Neural cell (in vitro differentiated cells): Measurements from ENCODE around the gene MMP15. TPM values are rescaled to one million over a fixed set of nuclear protein-coding genes. Genes with fewer than 3 reads are reported as not detected.

Experiments used
- H2AFZ ChIP-seq: fragments of 200-600, 300-800 bp; sonication (generic), shearing (Covaris generic); 2 replicates; pipeline ENCODE4 v1.6.0; 2014; ENCODE audit warnings: low read depth, mild to moderate bottlenecking, antibody characterized with exemption, low read length, moderate library complexity
- H3F3A ChIP-seq: fragments of 200-600 bp; shearing (Covaris generic); 2 replicates; pipeline ENCODE4 v1.6.1; 2016; ENCODE audit warnings: mild to moderate bottlenecking, moderate library complexity, mixed read lengths, antibody characterized with exemption, low read length; ENCODE audit not compliant: insufficient read depth, poor library complexity, severe bottlenecking
- H3K27ac ChIP-seq: fragments of 200-600, 300-800 bp; sonication (generic), shearing (Covaris generic); 2 replicates; pipeline ENCODE4 v1.5.1; 2014; ENCODE audit warnings: mild to moderate bottlenecking, low read length, moderate library complexity
- H3K27me3 ChIP-seq: fragments of 300-800, 200-600 bp; sonication (generic), shearing (Covaris generic); 2 replicates; pipeline ENCODE4 v1.6.0; 2014; ENCODE audit warnings: mild to moderate bottlenecking, low read depth, low read length, moderate library complexity; ENCODE audit not compliant: insufficient read depth
- H3K36me3 ChIP-seq: fragments of 300-800, 200-600 bp; sonication (generic), shearing (Covaris generic); 2 replicates; pipeline ENCODE4 v1.5.1; 2014; ENCODE audit warnings: mild to moderate bottlenecking, antibody characterized with exemption, low read length, moderate library complexity; ENCODE audit not compliant: insufficient read depth
- H3K4me2 ChIP-seq: fragments of 300-800, 200-600 bp; sonication (generic), shearing (Covaris generic); 2 replicates; pipeline ENCODE4 v1.6.0; 2014; ENCODE audit warnings: mild to moderate bottlenecking, low read length
- H3K4me3 ChIP-seq: fragments of 300-800, 200-600 bp; sonication (generic), shearing (Covaris generic); 2 replicates; pipeline ENCODE4 v1.5.1; 2014; ENCODE audit warnings: mild to moderate bottlenecking, low read length, moderate library complexity
- H3K79me2 ChIP-seq: fragments of 200-600 bp; shearing (Covaris generic); replicated peaks from 2 replicates; pipeline ENCODE4 v1.6.0; 2014; ENCODE audit warnings: mild to moderate bottlenecking, low read length, moderate library complexity; ENCODE audit not compliant: insufficient read depth
- H3K9ac ChIP-seq: fragments of 300-800, 200-600 bp; sonication (generic), shearing (Covaris generic); 2 replicates; pipeline ENCODE4 v1.6.1; 2016; ENCODE audit warnings: mild to moderate bottlenecking, low read length, mixed read lengths
- H3K9me2 ChIP-seq: fragments of 200-600 bp; shearing (Covaris generic); 2 replicates; pipeline ENCODE4 v1.6.1; 2016; ENCODE audit warnings: mild to moderate bottlenecking, low read length, mixed read lengths; ENCODE audit not compliant: insufficient read depth
- H3K9me3 ChIP-seq: fragments of 200-600, 300-800 bp; sonication (generic), shearing (Covaris generic); 2 replicates; pipeline ENCODE4 v1.6.1; 2016; ENCODE audit warnings: mild to moderate bottlenecking, mixed run types, low read length, moderate library complexity, mixed read lengths
- H4K20me1 ChIP-seq: fragments of 200-600 bp; shearing (Covaris generic); 2 replicates; pipeline ENCODE4 v1.6.1; 2016; ENCODE audit warnings: mild to moderate bottlenecking, mixed run types; ENCODE audit not compliant: insufficient read depth
- EP300 ChIP-seq: fragments of 450-650 bp; conservative IDR thresholded peaks from 2 replicates; pipeline ENCODE4 v1.6.1; 2014; ENCODE audit warnings: antibody characterized with exemption, mild to moderate bottlenecking, moderate library complexity; ENCODE audit not compliant: poor library complexity, severe bottlenecking
- EZH2 ChIP-seq: fragments of 200-600, 300-800 bp; shearing (Covaris generic), sonication (generic); IDR thresholded peaks from 2 replicates; pipeline ENCODE4 v1.6.1; 2014; ENCODE audit warnings: antibody characterized with exemption, low read length, borderline replicate concordance, mild to moderate bottlenecking; ENCODE audit not compliant: insufficient read depth, poor library complexity, severe bottlenecking
- MXI1 ChIP-seq: fragments of 450-650 bp; conservative IDR thresholded peaks from 2 replicates; pipeline ENCODE4 v1.6.1; 2014; ENCODE audit warnings: antibody characterized with exemption, mild to moderate bottlenecking; ENCODE audit not compliant: poor library complexity, severe bottlenecking
- POLR2AphosphoS5 ChIP-seq: IDR thresholded peaks from 2 replicates; pipeline ENCODE4 v1.6.1; 2012
- RAD21 ChIP-seq: fragments of 450-650 bp; conservative IDR thresholded peaks from 2 replicates; pipeline ENCODE4 v1.6.1; 2014; ENCODE audit warnings: antibody characterized with exemption, mild to moderate bottlenecking, moderate library complexity
- SMC3 ChIP-seq: fragments of 450-650 bp; conservative IDR thresholded peaks from 2 replicates; pipeline ENCODE4 v1.6.1; 2014; ENCODE audit warnings: antibody characterized with exemption, mild to moderate bottlenecking, moderate library complexity; ENCODE audit not compliant: poor library complexity
- TAF1 ChIP-seq: IDR thresholded peaks from 2 replicates; pipeline ENCODE4 v1.6.1; 2012; ENCODE audit warnings: low read depth
- polyA plus RNA-seq: library from polyadenylated mRNA; depleted of rRNA; stranded (reverse); fragments of >200 nt; gene quantifications from 2 replicates; pipeline ENCODE4 v1.2.3, GENCODE V29; 2014
- TF ChIP-seq, protein P1 (sequence below): IDR thresholded peaks from 2 replicates; pipeline ENCODE4 v1.6.1; 2012; ENCODE audit warnings: borderline replicate concordance
- TF ChIP-seq, protein P2 (sequence below): fragments of 450-650 bp; IDR thresholded peaks from 2 replicates; pipeline ENCODE4 v1.5.1; 2014; ENCODE audit warnings: antibody characterized with exemption, mild to moderate bottlenecking, moderate library complexity; ENCODE audit not compliant: poor library complexity, severe bottlenecking

The MMP15 gene
- polyA plus RNA-seq, 1 donor from 2014 or later = 18.5 TPM

DNA sequence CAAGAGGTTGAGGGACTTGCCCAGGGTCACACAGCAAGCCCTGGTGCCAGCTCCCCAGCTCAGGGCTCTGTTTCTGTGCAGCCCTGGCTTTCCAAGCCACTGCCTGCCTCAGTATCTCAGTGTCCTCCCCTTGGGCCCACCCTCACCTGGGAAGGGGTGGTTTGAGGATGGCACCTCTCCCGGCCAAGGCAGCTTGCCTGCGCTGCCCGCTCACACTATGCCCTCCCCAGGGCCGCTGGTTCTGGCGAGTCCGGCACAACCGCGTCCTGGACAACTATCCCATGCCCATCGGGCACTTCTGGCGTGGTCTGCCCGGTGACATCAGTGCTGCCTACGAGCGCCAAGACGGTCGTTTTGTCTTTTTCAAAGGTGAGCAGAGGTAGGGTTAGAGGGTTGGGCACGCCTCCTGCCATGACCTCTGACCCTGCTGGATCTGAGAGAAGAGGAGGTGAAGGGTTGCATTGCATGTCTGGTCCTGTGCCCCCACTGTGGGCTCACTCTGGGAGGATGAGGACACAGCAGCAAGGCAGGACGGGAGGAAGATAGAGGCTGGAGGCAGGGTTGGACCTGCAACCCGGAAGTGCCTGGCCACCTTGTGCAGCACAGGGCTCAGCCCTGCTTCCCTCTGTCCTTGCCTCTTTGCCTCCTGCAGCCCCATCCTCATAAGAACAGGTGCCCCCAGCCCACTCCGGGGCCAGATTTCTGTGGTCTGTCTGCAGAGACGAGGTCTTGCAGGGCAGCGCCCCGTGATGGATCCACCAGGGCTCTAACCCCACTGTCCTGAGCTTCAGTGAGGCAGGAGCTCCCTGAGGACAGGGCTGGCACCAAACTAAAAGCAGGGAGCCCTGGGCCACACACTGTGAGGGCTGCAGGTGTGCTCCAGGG is 16.7 kb downstream of the MMP15 start:
- Histone ChIP-seq H3K9me2 (no peaks in the 10 kb centered on the region), H3K27ac (no peak overlapping the region), H3K4me3 (no peak overlapping the region), H4K20me1 (no peaks in the 10 kb centered on the region), H3K9me3 (no peaks in the 10 kb centered on the region), H3K27me3 (no peaks in the 10 kb centered on the region), H2AFZ (no peak overlapping the region), H3K9ac (no peak overlapping the region), H3K4me2 (no peak overlapping the region), H3K36me3 (no peaks in the 10 kb centered on the region), H3F3A (no peaks in the 10 kb centered on the region), H3K79me2 (no peaks in the 10 kb centered on the region)
- TF ChIP-seq TAF1 = no peak
- TF ChIP-seq EZH2 = no peak
- no peak for TF ChIP-seq MXI1
- TF ChIP-seq, protein P1, sequence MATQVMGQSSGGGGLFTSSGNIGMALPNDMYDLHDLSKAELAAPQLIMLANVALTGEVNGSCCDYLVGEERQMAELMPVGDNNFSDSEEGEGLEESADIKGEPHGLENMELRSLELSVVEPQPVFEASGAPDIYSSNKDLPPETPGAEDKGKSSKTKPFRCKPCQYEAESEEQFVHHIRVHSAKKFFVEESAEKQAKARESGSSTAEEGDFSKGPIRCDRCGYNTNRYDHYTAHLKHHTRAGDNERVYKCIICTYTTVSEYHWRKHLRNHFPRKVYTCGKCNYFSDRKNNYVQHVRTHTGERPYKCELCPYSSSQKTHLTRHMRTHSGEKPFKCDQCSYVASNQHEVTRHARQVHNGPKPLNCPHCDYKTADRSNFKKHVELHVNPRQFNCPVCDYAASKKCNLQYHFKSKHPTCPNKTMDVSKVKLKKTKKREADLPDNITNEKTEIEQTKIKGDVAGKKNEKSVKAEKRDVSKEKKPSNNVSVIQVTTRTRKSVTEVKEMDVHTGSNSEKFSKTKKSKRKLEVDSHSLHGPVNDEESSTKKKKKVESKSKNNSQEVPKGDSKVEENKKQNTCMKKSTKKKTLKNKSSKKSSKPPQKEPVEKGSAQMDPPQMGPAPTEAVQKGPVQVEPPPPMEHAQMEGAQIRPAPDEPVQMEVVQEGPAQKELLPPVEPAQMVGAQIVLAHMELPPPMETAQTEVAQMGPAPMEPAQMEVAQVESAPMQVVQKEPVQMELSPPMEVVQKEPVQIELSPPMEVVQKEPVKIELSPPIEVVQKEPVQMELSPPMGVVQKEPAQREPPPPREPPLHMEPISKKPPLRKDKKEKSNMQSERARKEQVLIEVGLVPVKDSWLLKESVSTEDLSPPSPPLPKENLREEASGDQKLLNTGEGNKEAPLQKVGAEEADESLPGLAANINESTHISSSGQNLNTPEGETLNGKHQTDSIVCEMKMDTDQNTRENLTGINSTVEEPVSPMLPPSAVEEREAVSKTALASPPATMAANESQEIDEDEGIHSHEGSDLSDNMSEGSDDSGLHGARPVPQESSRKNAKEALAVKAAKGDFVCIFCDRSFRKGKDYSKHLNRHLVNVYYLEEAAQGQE = no peak
- no peak for TF ChIP-seq SMC3
- TF ChIP-seq POLR2AphosphoS5 = no peak

DNA sequence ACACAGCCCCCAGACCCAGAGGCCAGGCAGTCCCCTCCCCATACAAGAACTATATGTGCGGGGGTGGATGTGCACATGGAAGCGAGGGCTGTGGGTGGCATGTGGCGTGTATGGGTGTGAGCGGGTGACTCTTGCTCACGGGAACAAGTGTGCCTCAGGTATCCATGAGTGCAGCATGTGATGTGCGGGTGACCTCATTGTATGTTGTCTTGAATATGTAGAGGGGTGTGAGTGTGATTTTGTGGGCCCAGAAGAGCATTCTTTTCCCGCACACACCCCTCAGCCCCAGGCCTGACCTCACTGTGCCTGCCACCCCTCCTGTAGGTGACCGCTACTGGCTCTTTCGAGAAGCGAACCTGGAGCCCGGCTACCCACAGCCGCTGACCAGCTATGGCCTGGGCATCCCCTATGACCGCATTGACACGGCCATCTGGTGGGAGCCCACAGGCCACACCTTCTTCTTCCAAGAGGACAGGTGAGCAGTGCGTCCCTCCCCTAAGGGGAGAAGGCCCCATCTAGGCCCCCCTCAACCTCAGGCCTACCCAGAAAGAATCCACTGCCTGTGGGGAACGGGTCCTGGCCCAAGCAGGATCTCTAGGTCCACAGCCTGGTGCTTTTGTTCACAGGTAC is 17.4 kb downstream of the MMP15 start:
- Histone ChIP-seq H3K9ac (no peak overlapping the region), H3K27me3 (no peaks in the 10 kb centered on the region), H3K9me2 (no peaks in the 10 kb centered on the region), H3K79me2 (no peaks in the 10 kb centered on the region), H3K4me3 (no peak overlapping the region), H3K4me2 (no peak overlapping the region), H4K20me1 (no peaks in the 10 kb centered on the region), H3K27ac (no peak overlapping the region), H3K36me3 (no peaks in the 10 kb centered on the region), H3K9me3 (no peaks in the 10 kb centered on the region), H2AFZ (no peak overlapping the region), H3F3A (no peaks in the 10 kb centered on the region)
- no peak for TF ChIP-seq SMC3
- TF ChIP-seq, protein P1 = no peak
- TF ChIP-seq, protein P2, sequence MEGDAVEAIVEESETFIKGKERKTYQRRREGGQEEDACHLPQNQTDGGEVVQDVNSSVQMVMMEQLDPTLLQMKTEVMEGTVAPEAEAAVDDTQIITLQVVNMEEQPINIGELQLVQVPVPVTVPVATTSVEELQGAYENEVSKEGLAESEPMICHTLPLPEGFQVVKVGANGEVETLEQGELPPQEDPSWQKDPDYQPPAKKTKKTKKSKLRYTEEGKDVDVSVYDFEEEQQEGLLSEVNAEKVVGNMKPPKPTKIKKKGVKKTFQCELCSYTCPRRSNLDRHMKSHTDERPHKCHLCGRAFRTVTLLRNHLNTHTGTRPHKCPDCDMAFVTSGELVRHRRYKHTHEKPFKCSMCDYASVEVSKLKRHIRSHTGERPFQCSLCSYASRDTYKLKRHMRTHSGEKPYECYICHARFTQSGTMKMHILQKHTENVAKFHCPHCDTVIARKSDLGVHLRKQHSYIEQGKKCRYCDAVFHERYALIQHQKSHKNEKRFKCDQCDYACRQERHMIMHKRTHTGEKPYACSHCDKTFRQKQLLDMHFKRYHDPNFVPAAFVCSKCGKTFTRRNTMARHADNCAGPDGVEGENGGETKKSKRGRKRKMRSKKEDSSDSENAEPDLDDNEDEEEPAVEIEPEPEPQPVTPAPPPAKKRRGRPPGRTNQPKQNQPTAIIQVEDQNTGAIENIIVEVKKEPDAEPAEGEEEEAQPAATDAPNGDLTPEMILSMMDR = no peak
- TF ChIP-seq EP300 = no peak
- no peak for TF ChIP-seq EZH2
- no peak for TF ChIP-seq POLR2AphosphoS5
- TF ChIP-seq RAD21 = no peak
- TF ChIP-seq TAF1 = no peak
- no peak for TF ChIP-seq MXI1
